Right renal cortex interstitium (tissue), 3 donors: ENCODE results near the gene TMEM98. TPM values are rescaled to one million over a fixed set of nuclear protein-coding genes. Genes with fewer than 3 reads are reported as not detected.
"Not testable (repeated sequence)": the region's sequence is repeated elsewhere in the genome, so short reads cannot be mapped to it uniquely, and the experiment has no call there.

Experiments used
- DNase-seq, 3 donors: peaks; one replicate each; pipeline ENCODE4 v3.0.0-alpha.2; 2013; ENCODE audit warnings: low read depth in 3 of 3, low spot score in 2 of 3
- polyA plus RNA-seq, 3 donors: library from polyadenylated mRNA; unstranded; fragments of 120-200 nt; gene quantifications; one replicate each; pipeline ENCODE4 v1.2.1, GENCODE V29; 2013; ENCODE audit not compliant: insufficient read length in 3 of 3

The TMEM98 gene
- polyA plus RNA-seq, 3 donors = 214 to 239 (median 228) TPM

GRCh38 chr17:32914181-32914580 lies 13.8 kb upstream of the TMEM98 start:
- DNase-seq = no peak

DNA sequence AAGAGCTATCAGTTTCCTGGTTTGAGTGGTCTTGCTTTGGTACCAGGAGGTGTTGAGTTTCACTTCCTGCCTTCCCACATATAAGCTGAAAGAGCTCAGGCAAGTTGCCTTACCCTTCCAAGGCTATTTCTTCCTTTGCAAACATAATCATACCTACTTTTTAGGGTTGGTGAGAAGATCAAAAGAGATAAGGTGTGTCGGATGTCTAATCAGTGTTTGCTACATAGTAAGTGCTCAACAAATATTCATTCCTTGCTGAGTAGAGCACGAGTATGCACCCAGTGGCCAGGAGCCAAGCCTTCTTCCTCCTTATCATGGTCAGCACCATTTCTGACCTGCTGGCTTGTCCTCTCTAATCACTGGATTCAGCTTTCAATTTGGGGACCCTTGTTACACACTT lies 12.7 kb upstream of the TMEM98 start:
- DNase-seq = no peak

GRCh38 chr17:32916134-32916533 lies 11.8 kb upstream of the TMEM98 start:
- DNase-seq = no peak

- DNase-seq = no peak
These were observed 10.9 kb upstream of the TMEM98 start for GRCh38 chr17:32917081-32917480.

- DNase-seq = no peak
These were observed 10.1 kb upstream of the TMEM98 start for GRCh38 chr17:32917842-32918241.

- not testable (repeated sequence) for DNase-seq
These were observed 8.1 kb upstream of the TMEM98 start for GRCh38 chr17:32919876-32920275.

GRCh38 chr17:32920293-32920692 lies 7.7 kb upstream of the TMEM98 start:
- no peak for DNase-seq

- DNase-seq = no peak
These were observed 6.9 kb upstream of the TMEM98 start for GRCh38 chr17:32921017-32921416.

GRCh38 chr17:32923905-32924304 lies 4.0 kb upstream of the TMEM98 start:
- not testable (repeated sequence) for DNase-seq

GRCh38 chr17:32926183-32926582 lies 1.8 kb upstream of the TMEM98 start:
- DNase-seq = no peak

DNA sequence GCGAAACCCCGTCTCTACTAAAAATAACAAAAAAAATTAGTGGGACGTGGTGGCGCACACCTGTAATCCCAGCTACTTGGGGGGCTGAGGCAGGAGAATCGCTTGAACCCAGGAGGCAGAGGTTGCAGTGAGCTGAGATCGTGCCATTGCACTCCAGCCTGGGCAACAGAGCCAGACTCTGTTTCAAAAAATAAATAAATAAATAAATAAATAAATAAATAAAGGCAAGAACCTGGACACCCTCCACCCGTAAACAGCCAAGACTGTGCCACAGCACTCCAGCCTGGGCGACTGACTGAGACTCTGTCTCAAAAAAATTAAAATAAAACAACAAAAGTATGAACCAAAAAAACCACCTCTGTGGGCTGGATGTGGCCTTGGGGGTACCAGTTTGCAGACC lies 1.2 kb upstream of the TMEM98 start:
- not testable (repeated sequence) for DNase-seq

- no peak for DNase-seq
These were observed 691 bp upstream of the TMEM98 start for GRCh38 chr17:32927201-32927723.

- DNase-seq = no peak
These were observed 908 bp downstream of the TMEM98 start for GRCh38 chr17:32928586-32929535.

GRCh38 chr17:32929588-32929987 lies 1.6 kb downstream of the TMEM98 start:
- DNase-seq = no peak

GRCh38 chr17:32930512-32930911 lies 2.6 kb downstream of the TMEM98 start:
- no peak for DNase-seq

GRCh38 chr17:32931686-32932085 lies 3.7 kb downstream of the TMEM98 start:
- DNase-seq = no peak

DNA sequence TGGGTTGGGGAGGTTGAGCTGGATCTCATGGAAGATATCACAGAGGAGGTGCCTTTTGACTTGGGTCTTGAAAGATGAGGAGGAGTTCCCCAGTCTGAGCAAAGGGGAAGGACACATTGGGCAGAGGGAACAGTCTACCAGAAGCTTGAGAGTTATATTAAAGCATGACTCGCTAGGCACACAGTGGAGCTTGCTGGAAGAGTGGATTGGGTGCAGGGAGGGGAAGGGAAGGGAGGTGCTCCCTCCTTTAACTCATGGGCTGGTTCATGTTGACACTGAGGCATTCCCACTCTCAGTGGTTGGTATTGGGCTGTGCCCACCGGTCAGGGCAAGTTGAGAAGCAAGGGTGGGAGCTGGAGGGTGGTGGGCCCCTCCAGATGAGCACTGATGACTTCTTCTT lies 5.9 kb downstream of the TMEM98 start:
- no peak for DNase-seq

- DNase-seq = no peak
These were observed 7.8 kb downstream of the TMEM98 start for GRCh38 chr17:32935726-32936125.

DNA sequence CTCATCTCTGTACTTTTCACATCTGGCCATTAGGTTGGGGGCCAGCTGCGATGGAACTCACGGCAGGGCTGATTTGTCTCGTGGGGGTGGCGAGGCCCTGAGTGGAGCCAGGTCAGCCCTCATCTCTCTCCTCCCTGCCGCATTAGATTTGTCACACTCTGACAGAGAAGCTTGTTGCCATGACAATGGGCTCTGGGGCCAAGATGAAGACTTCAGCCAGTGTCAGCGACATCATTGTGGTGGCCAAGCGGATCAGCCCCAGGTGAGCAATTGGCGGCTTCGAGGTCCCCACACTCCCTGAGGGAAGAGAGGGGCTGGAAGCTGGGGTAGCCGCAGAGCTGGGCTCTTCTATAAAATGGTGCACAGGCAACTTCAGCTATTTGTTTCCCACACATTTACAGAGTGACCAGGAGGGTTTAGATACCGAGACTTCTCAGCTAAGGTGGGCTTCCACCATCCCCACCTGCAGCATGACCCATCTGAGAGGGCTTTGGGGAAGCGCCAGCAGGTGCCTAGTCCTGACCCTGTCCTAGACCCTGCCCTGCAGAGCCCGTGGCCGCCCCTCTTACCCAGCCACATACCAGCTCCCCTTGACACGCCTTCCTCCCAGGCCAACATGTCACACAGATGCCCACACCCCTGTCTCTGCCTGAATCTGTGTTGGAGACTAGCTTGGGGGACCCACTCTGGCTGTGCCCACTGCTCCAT lies 8.4 kb downstream of the TMEM98 start:
- no peak for DNase-seq

- peak in 2 of 3 donors; percentile 64 to 80 for DNase-seq
These were observed 9.0 kb downstream of the TMEM98 start for GRCh38 chr17:32936894-32937500.

DNA sequence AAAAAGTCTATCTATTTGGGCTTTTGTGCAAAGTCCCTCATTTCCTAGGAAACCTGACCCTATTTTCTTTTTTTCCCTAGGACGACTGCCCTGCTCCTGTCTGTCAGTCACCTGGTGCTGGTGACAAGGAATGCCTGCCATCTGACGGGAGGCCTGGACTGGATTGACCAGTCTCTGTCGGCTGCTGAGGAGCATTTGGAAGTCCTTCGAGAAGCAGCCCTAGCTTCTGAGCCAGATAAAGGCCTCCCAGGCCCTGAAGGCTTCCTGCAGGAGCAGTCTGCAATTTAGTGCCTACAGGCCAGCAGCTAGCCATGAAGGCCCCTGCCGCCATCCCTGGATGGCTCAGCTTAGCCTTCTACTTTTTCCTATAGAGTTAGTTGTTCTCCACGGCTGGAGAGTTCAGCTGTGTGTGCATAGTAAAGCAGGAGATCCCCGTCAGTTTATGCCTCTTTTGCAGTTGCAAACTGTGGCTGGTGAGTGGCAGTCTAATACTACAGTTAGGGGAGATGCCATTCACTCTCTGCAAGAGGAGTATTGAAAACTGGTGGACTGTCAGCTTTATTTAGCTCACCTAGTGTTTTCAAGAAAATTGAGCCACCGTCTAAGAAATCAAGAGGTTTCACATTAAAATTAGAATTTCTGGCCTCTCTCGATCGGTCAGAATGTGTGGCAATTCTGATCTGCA lies 12.9 kb downstream of the TMEM98 start:
- DNase-seq = no peak
